ENCODE results near the gene CNTROB. TPM values are rescaled to one million over a fixed set of nuclear protein-coding genes. Genes with fewer than 3 reads are reported as not detected.

Gene CNTROB
- total RNA-seq, 4 donors from 2014 or later = 22.7 to 62.1 (median 31.6) TPM

DNA sequence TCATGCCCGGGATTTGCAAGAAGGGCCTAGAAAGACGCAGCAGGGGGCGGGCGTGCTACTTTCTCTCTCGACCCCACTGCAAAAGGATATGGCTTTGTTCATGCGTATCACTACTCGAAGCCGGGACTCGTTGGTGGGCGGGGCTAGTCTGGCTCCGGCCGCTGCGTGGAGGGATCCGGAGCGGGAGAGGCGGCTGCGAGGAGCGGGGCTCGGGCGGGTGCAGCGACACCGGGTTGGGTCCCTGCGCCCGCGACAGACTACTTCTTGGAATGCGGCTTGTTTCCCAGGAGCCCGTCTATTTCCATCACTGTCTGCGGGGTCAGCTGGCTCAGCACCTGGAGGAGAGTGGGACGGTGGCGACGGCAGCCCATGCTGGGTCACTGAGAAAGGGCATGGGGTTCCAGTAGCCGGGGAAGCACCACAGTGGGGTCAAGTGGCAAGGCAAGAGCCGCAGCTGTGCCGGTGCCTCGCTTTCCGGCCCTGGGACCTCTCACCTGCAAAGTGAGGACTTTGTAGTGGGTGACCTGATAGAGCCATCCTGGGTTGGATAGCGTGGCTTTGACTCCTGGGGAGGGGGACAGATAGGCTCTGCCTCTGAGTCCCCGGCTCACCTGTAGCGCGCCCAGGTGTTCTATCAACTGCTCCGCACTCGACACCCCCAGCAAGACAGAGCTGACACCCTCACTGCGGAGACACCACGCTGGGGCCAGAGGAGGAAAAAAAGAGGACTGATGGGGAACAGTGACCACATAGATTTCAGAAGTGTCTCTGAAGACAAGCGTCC is 9.0 kb upstream of the CNTROB start:
- peaks cover 2 to 12% (median 8%) of the 10 kb centered on the region in 4 donors for H3K4me1 ChIP-seq
- intact Hi-C loops (cut with DNase I; ENCODE audit: low total_unique reads) = loop anchor here (10.0 kb wide), 1 partner anchor 58 kb away; no protein-coding TSS in a partner anchor
- peak overlapping the region; percentile 53 to 75 (median 57) for H3K27ac ChIP-seq
- in situ Hi-C loops (cut with MboI; ENCODE audit: low pct_ligation_motif_present in 1 of 4, low pct_unique_long_range_greater_than_20kb in 1 of 4, low sequenced_read_pairs in 3 of 4) = loop anchor here in 1 of 4 donors (10.0 kb wide), 1 partner anchor 62 kb away; no protein-coding TSS in a partner anchor
- peak overlapping the region in 3 of 4 donors; percentile 28 to 42 (median 37) for H3K4me3 ChIP-seq
- peak; percentile 88 for DNase-seq
- H3K27me3 ChIP-seq = no peaks in the 10 kb centered on the region
- TF ChIP-seq, protein P1, sequence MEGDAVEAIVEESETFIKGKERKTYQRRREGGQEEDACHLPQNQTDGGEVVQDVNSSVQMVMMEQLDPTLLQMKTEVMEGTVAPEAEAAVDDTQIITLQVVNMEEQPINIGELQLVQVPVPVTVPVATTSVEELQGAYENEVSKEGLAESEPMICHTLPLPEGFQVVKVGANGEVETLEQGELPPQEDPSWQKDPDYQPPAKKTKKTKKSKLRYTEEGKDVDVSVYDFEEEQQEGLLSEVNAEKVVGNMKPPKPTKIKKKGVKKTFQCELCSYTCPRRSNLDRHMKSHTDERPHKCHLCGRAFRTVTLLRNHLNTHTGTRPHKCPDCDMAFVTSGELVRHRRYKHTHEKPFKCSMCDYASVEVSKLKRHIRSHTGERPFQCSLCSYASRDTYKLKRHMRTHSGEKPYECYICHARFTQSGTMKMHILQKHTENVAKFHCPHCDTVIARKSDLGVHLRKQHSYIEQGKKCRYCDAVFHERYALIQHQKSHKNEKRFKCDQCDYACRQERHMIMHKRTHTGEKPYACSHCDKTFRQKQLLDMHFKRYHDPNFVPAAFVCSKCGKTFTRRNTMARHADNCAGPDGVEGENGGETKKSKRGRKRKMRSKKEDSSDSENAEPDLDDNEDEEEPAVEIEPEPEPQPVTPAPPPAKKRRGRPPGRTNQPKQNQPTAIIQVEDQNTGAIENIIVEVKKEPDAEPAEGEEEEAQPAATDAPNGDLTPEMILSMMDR (IDR thresholded peaks at IDR 0.05) = no peak
- TF ChIP-seq POLR2A (IDR thresholded peaks at IDR 0.05) (peak; percentile 71), EP300 (IDR thresholded peaks at IDR 0.05; ENCODE audit: low read depth) (no peak), POLR2AphosphoS5 (IDR thresholded peaks at IDR 0.05) (peak; percentile 63 to 76 (median 76))
- H3K9me3 ChIP-seq = no peaks in the 10 kb centered on the region
- no peaks in the 10 kb centered on the region for H3K36me3 ChIP-seq
- WGBS, 2 donors (ENCODE audit: low coverage in 1 of 2) = 20% methylated on average over 44 of the region's 45 CpGs; no CpG with 5 or more reads in 1 of the 2 donors

DNA sequence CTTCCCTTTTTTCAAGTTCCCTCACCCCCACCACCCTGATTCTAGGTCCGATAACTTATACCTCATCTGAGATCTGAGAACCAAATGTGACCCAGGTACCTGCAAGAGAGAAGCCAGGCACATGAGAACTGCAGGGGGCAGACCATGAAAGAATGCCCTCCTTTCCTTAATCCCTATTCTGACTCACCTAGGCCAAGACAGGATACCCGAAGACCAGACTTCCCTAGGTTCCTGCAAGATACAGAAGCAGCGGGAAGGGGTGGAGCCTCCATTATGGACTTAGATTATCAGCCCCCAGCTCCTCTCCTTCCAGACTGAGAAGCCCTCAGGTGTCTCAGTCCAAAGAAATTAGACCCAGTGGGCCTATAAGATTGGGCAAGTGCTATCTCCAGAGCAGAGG is 4.4 kb upstream of the CNTROB start:
- H3K9me3 ChIP-seq = no peaks in the 10 kb centered on the region
- no peak overlapping the region for H3K27ac ChIP-seq
- no peak for TF ChIP-seq POLR2AphosphoS5 (IDR thresholded peaks at IDR 0.05)
- TF ChIP-seq, protein P1 (IDR thresholded peaks at IDR 0.05) = no peak
- TF ChIP-seq POLR2A (IDR thresholded peaks at IDR 0.05) = no peak
- no peak for TF ChIP-seq EP300 (IDR thresholded peaks at IDR 0.05; ENCODE audit: low read depth)
- no peak overlapping the region for H3K4me3 ChIP-seq
- no peak for DNase-seq
- intact Hi-C loops (cut with DNase I; ENCODE audit: low total_unique reads) (loop anchor here (10.0 kb wide), 1 partner anchor 63 kb away; no protein-coding TSS in a partner anchor), in situ Hi-C loops (cut with MboI; ENCODE audit: low pct_ligation_motif_present in 1 of 4, low pct_unique_long_range_greater_than_20kb in 1 of 4, low sequenced_read_pairs in 3 of 4) (loop anchor here in 1 of 4 donors (10.0 kb wide), 1 partner anchor 57 kb away; no protein-coding TSS in a partner anchor)
- H3K27me3 ChIP-seq = no peaks in the 10 kb centered on the region
- peaks cover 10 to 28% (median 14%) of the 10 kb centered on the region in 4 donors for H3K4me1 ChIP-seq
- no peaks in the 10 kb centered on the region for H3K36me3 ChIP-seq
- WGBS, 2 donors (ENCODE audit: low coverage in 1 of 2) = 83 to 94% methylated on average over 1 to 3 of the region's 3 CpGs

DNA sequence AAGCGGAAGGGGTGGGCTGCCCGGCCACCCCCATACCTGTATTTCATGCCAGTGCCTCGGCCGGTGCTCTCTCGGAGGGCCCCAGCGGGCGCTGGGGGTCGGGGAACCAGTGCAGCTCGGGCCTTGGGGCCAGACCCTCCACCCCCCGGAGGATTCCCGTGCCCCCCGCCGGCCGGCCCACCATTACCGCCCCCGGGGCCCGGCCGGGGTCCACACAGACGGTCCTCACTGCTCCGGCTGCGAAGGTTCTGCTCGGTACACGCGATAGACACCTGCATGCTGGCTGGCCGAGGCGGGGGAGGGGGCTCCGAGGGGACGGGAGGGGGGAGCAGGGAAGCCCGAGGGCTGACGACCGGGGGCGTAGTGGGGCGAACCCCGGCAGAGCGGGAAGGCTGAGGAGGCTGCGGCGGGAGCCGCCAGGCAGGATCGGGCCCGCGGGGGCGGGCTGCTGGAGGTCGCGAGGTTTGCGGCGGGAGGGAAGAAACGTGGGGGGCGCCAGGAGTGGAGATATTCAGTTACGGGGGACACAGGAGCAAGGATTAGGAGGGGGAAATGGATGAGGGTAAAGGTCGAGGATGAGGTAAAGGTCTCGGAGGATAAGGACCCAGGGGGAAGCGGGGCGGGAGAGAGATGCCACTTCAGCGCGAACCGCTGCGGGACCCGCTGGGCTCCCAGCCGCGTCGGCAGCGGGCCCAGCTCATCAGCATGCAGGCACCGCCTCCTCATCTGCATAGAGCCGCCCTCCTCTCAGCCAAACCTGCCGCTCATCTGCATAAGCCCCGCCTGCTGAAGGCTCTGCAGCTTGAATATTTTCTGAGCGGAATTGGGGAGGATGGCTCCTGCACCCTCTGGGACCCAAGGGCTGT is 2.6 kb upstream of the CNTROB start, which contains the start of gene KCNAB3:
Gene KCNAB3, minus strand, starts transcription at position 699 of the 866 bp plus-strand sequence. Its CDS starts 421 bp downstream, at position 278.
- Histone ChIP-seq H3K27me3 (no peaks in the 10 kb centered on the region), H3K4me1 (peaks cover 8 to 37% (median 26%) of the 10 kb centered on the region in 4 donors), H3K36me3 (no peaks in the 10 kb centered on the region), H3K9me3 (no peaks in the 10 kb centered on the region), H3K4me3 (peak within 1 kb of the TSS in 2 of 4 donors; percentile 8 to 22), H3K27ac (no peak within 1 kb of the TSS)
- intact Hi-C loops (cut with DNase I; ENCODE audit: low total_unique reads) (loop anchor here (10.0 kb wide), 1 partner anchor 65 kb away; no protein-coding TSS in a partner anchor), in situ Hi-C loops (cut with MboI; ENCODE audit: low pct_ligation_motif_present in 1 of 4, low pct_unique_long_range_greater_than_20kb in 1 of 4, low sequenced_read_pairs in 3 of 4) (loop anchor here in 1 of 4 donors (10.0 kb wide), 1 partner anchor 55 kb away; no protein-coding TSS in a partner anchor)
- WGBS, 2 donors (ENCODE audit: low coverage in 1 of 2) = 57 to 100% methylated on average over 1 to 64 of the region's 67 CpGs
- peak; percentile 42 for DNase-seq
- TF ChIP-seq EP300 (IDR thresholded peaks at IDR 0.05; ENCODE audit: low read depth) = no peak
- TF ChIP-seq, protein P1 (IDR thresholded peaks at IDR 0.05) = no peak
- no peak for TF ChIP-seq POLR2AphosphoS5 (IDR thresholded peaks at IDR 0.05)
- no peak for TF ChIP-seq POLR2A (IDR thresholded peaks at IDR 0.05)

All from transverse colon (tissue), 4 donors.